GM12878 (cell line): ENCODE data around the gene PSPC1. TPM values are rescaled to one million over a fixed set of nuclear protein-coding genes. Genes with fewer than 3 reads are reported as not detected.

Experiments used
- ATAC-seq: fragments of 200-7000 bp; cut with Tn5 transposase; 3 replicates; pipeline ENCODE4 v1.9.1; 2020; ENCODE audit warnings: mild to moderate bottlenecking, moderate library complexity
- BruUV-seq: library from RNA; stranded (reverse); fragments of 400-500 nt; replicated peaks from 2 replicates; lab custom pipeline; 2021; lab: Mats Ljungman, UMichigan
- CTCF ChIA-PET: fragments of 300-600 bp; sonication (Branson Sonifier 250); formaldehyde crosslinking; extraction: SDS; loops from one replicate; lab custom pipeline; 2021; ENCODE audit warnings: inconsistent platforms; lab: Yijun Ruan, JAX
- POLR2A ChIA-PET: fragments of 350-600 bp; formaldehyde crosslinking; extraction: SDS; loops from one replicate; lab custom pipeline; 2021; ENCODE audit warnings: inconsistent platforms; lab: Charles Lee
- RAD21 ChIA-PET: fragments of 300-600 bp; sonication (Branson Sonifier 250); formaldehyde crosslinking; loops from one replicate; lab custom pipeline; 2023; ENCODE audit warnings: antibody characterized with exemption; ENCODE audit not compliant: unreplicated experiment; lab: Charles Lee
- SMC1A ChIA-PET: fragments of 300-600 bp; sonication (Branson Sonifier 250); formaldehyde crosslinking; loops from one replicate; lab custom pipeline; 2023; ENCODE audit not compliant: unreplicated experiment, uncharacterized antibody; lab: Charles Lee
- DNase-seq: peaks from one replicate; pipeline ENCODE4 v3.0.0-alpha.2; 2011; ENCODE audit warnings: low read depth, low spot score
- FAIRE-seq: peaks from 3 replicates; lab custom pipeline; 2011; peaks lifted over from hg19 to GRCh38; lab: Jason Lieb, UNC
- H2AFZ ChIP-seq: 2 replicates; pipeline ENCODE4 v1.6.0; 2011; ENCODE audit warnings: low read depth, low read length, control low read depth; ENCODE audit not compliant: control insufficient read depth
- H3K27ac ChIP-seq: 2 replicates; pipeline ENCODE4 v1.5.1; 2011; ENCODE audit warnings: control low read depth; ENCODE audit not compliant: control insufficient read depth, insufficient read depth
- H3K27me3 ChIP-seq, 2 experiments: replicated peaks in 1 of 2; 2 replicates each; pipeline versions ENCODE4 v1.6.0 to v1.6.1; 2011; ENCODE audit warnings: low read length in 1 of 2; ENCODE audit not compliant: control insufficient read depth in 2 of 2, insufficient read depth in 2 of 2
- H3K36me3 ChIP-seq, 2 experiments: 2 replicates each; pipeline ENCODE4 v1.5.1; 2011; ENCODE audit warnings: low read length in 1 of 2; ENCODE audit not compliant: control insufficient read depth in 2 of 2, insufficient read depth in 2 of 2
- H3K4me1 ChIP-seq: 2 replicates; pipeline ENCODE4 v1.6.1; 2011; ENCODE audit warnings: mild to moderate bottlenecking, low read length, moderate library complexity, mixed read lengths; ENCODE audit not compliant: control insufficient read depth, insufficient read depth
- H3K4me2 ChIP-seq: 2 replicates; pipeline ENCODE4 v1.6.0; 2011; ENCODE audit warnings: control low read depth; ENCODE audit not compliant: control insufficient read depth, insufficient read depth
- H3K4me3 ChIP-seq: fragments of 200-600 bp; sonication (generic); 2 replicates; pipeline ENCODE4 v1.5.1; 2016
- H3K79me2 ChIP-seq: 2 replicates; pipeline ENCODE4 v1.6.0; 2011; ENCODE audit warnings: low read length; ENCODE audit not compliant: control insufficient read depth, insufficient read depth
- H3K9ac ChIP-seq: 2 replicates; pipeline ENCODE4 v1.8.0; 2011; ENCODE audit warnings: low read length, control low read depth, mixed read lengths; ENCODE audit not compliant: control insufficient read depth, insufficient read depth
- H3K9me3 ChIP-seq: replicated peaks from 3 replicates; pipeline ENCODE4 v1.5.1; 2011; ENCODE audit warnings: mild to moderate bottlenecking, low read length; ENCODE audit not compliant: control insufficient read depth, insufficient read depth
- H4K20me1 ChIP-seq: 2 replicates; pipeline ENCODE4 v1.6.0; 2011; ENCODE audit not compliant: control insufficient read depth, insufficient read depth
- BACH1 ChIP-seq: fragments of 450-650 bp; IDR thresholded peaks from 2 replicates; pipeline ENCODE4 v1.6.1; 2017; ENCODE audit warnings: mild to moderate bottlenecking, borderline replicate concordance
- BCL11A ChIP-seq: IDR thresholded peaks from 2 replicates; pipeline ENCODE4 v1.6.1; 2011; ENCODE audit warnings: low read depth, low read length
- EGR1 ChIP-seq, 2 experiments: IDR thresholded peaks; 1 replicate in 1 of 2; 2 replicates in 1 of 2; pipeline ENCODE4 v1.6.1; 2011 to 2012; ENCODE audit warnings: low read depth in 2 of 2, low read length in 2 of 2, borderline replicate concordance in 1 of 2, mild to moderate bottlenecking in 1 of 2, moderate library complexity in 1 of 2
- FOXK2 ChIP-seq: fragments of 450-650 bp; IDR thresholded peaks from 2 replicates; pipeline ENCODE4 v1.6.1; 2017; ENCODE audit warnings: mild to moderate bottlenecking, moderate library complexity
- IKZF1 ChIP-seq: fragments of 450-650 bp; conservative IDR thresholded peaks from 2 replicates; pipeline ENCODE4 v1.6.1; 2017; ENCODE audit warnings: antibody characterized with exemption, mild to moderate bottlenecking
- IRF4 ChIP-seq: IDR thresholded peaks from 2 replicates; pipeline ENCODE4 v1.6.1; 2011; ENCODE audit warnings: low read depth, low read length
- NFXL1 ChIP-seq: fragments of 450-650 bp; IDR thresholded peaks from 2 replicates; pipeline ENCODE4 v1.6.1; 2017; ENCODE audit warnings: antibody characterized with exemption, mild to moderate bottlenecking, borderline replicate concordance
- whole genome bisulfite sequencing: methylation state at CpG from one replicate; pipeline ENCODE4 v1.1.6; 2016; ENCODE audit warnings: low lambda C conversion rate; ENCODE audit not compliant: insufficient replicate concordance, insufficient coverage; ENCODE audit errors: missing lambda C conversion rate; 5-methylcytosine and 5-hydroxymethylcytosine counted together
- in situ Hi-C: fragments of 300-500 bp; cut with MboI; formaldehyde crosslinking; loops from 9 replicates; pipeline ENCODE4 v1.14.3; 2018; ENCODE audit warnings: mixed read lengths
- intact Hi-C: fragments of 100-400 bp; cut with micrococcal nuclease; formaldehyde crosslinking; loops from one replicate; pipeline ENCODE4 v1.14.2; 2022; ENCODE audit not compliant: unreplicated experiment
- polyA plus RNA-seq, 11 experiments: library from polyadenylated mRNA; depleted of rRNA in 4 of 11; unstranded in 6 of 11; stranded (reverse) in 5 of 11; fragments of >200 nt; fragmentation: Nextera tagmentation in 4 of 11; fragmentation: Illumina TruSeq in 1 of 11; extraction: Ambion mirVana in 4 of 11; extraction: Trizol in 1 of 11; gene quantifications; 1 replicate in 1 of 11; 2 replicates in 10 of 11; pipeline versions ENCODE4 v1.2.1 to v1.2.3, GENCODE V29; 2011 to 2016; ENCODE audit warnings: inconsistent platforms in 2 of 11, missing spikeins in 2 of 11, low read depth in 1 of 11
- total RNA-seq, 4 experiments: library from RNA; depleted of rRNA in 3 of 4; stranded (reverse); fragments of >200 nt in 3 of 4; fragmentation: Illumina TruSeq in 1 of 4; extraction: Trizol in 1 of 4; gene quantifications; 2 replicates each; pipeline versions ENCODE4 v1.2.1 to v1.2.3, GENCODE V29; 2013 to 2021
- TF ChIP-seq, protein P1 (sequence below): IDR thresholded peaks from 2 replicates; pipeline ENCODE4 v1.6.1; 2011; ENCODE audit warnings: borderline replicate concordance, low read depth, mild to moderate bottlenecking, moderate library complexity, low read length; ENCODE audit not compliant: insufficient read depth, poor library complexity, severe bottlenecking
- TF ChIP-seq, protein P2 (sequence below): fragments of 450-650 bp; formaldehyde crosslinking; IDR thresholded peaks from 2 replicates; pipeline ENCODE4 v1.5.0; 2022; ENCODE audit warnings: mild to moderate bottlenecking, missing genetic modification characterization
- TF ChIP-seq, protein P3 (sequence below): IDR thresholded peaks from 2 replicates; pipeline ENCODE4 v1.6.1; 2012; ENCODE audit warnings: improper control_type of control experiment, low read depth, low read length; ENCODE audit not compliant: insufficient replicate concordance
- TF ChIP-seq, protein P4 (sequence below): IDR thresholded peaks from 2 replicates; pipeline ENCODE4 v1.6.1; 2012; ENCODE audit warnings: mild to moderate bottlenecking, low read depth, low read length

Gene PSPC1
- total and polyA plus RNA-seq, 10 of the 15 experiments (the other 5 are each of a cell fraction or from before 2014, with no cell fraction given), result 17.7 to 76.3 (median 66.8) TPM

GRCh38 chr13:19795956-19796355, 13.2 kb upstream of the PSPC1 start:
- no peak overlapping the region for H3K27ac ChIP-seq
- no peaks in the 10 kb centered on the region for H3K79me2 ChIP-seq
- BruUV-seq, result no TSS peak
- H3K9me3 ChIP-seq, result no peaks in the 10 kb centered on the region
- ChIA-PET POLR2A (no interaction called here), RAD21 (no interaction called here), SMC1A (no interaction called here), CTCF (no interaction called here)
- ATAC-seq, result no peak
- H2AFZ ChIP-seq, result no peak overlapping the region
- no peak overlapping the region for H3K4me3 ChIP-seq
- in situ Hi-C loops, result no loop called here
- FAIRE-seq, result no peak
- WGBS, result 94% methylated on average over 7 of the region's 7 CpGs
- H3K27me3 ChIP-seq, result no peaks in the 10 kb centered on the region
- no peaks in the 10 kb centered on the region for H3K4me1 ChIP-seq
- H3K36me3 ChIP-seq, result no peaks in the 10 kb centered on the region
- intact Hi-C loops, result no loop called here
- no peaks in the 10 kb centered on the region for H4K20me1 ChIP-seq
- no peak overlapping the region for H3K4me2 ChIP-seq
- DNase-seq, result no peak
- no peak overlapping the region for H3K9ac ChIP-seq
- TF ChIP-seq BCL11A (no peak), NFXL1 (no peak), IRF4 (no peak), EGR1 (IDR thresholded peaks at IDR 0.05; ENCODE audit: borderline replicate concordance in 1 of 2, low read depth in 2 of 2, low read length in 2 of 2) (no peak), FOXK2 (no peak), BACH1 (no peak), IKZF1 (no peak)
- TF ChIP-seq, protein P1, sequence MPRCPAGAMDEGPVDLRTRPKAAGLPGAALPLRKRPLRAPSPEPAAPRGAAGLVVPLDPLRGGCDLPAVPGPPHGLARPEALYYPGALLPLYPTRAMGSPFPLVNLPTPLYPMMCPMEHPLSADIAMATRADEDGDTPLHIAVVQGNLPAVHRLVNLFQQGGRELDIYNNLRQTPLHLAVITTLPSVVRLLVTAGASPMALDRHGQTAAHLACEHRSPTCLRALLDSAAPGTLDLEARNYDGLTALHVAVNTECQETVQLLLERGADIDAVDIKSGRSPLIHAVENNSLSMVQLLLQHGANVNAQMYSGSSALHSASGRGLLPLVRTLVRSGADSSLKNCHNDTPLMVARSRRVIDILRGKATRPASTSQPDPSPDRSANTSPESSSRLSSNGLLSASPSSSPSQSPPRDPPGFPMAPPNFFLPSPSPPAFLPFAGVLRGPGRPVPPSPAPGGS, result no peak
- TF ChIP-seq, protein P2, sequence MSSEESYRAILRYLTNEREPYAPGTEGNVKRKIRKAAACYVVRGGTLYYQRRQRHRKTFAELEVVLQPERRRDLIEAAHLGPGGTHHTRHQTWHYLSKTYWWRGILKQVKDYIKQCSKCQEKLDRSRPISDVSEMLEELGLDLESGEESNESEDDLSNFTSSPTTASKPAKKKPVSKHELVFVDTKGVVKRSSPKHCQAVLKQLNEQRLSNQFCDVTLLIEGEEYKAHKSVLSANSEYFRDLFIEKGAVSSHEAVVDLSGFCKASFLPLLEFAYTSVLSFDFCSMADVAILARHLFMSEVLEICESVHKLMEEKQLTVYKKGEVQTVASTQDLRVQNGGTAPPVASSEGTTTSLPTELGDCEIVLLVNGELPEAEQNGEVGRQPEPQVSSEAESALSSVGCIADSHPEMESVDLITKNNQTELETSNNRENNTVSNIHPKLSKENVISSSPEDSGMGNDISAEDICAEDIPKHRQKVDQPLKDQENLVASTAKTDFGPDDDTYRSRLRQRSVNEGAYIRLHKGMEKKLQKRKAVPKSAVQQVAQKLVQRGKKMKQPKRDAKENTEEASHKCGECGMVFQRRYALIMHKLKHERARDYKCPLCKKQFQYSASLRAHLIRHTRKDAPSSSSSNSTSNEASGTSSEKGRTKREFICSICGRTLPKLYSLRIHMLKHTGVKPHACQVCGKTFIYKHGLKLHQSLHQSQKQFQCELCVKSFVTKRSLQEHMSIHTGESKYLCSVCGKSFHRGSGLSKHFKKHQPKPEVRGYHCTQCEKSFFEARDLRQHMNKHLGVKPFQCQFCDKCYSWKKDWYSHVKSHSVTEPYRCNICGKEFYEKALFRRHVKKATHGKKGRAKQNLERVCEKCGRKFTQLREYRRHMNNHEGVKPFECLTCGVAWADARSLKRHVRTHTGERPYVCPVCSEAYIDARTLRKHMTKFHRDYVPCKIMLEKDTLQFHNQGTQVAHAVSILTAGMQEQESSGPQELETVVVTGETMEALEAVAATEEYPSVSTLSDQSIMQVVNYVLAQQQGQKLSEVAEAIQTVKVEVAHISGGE (CRISPR knock-in tag), result no peak
- TF ChIP-seq, protein P3, sequence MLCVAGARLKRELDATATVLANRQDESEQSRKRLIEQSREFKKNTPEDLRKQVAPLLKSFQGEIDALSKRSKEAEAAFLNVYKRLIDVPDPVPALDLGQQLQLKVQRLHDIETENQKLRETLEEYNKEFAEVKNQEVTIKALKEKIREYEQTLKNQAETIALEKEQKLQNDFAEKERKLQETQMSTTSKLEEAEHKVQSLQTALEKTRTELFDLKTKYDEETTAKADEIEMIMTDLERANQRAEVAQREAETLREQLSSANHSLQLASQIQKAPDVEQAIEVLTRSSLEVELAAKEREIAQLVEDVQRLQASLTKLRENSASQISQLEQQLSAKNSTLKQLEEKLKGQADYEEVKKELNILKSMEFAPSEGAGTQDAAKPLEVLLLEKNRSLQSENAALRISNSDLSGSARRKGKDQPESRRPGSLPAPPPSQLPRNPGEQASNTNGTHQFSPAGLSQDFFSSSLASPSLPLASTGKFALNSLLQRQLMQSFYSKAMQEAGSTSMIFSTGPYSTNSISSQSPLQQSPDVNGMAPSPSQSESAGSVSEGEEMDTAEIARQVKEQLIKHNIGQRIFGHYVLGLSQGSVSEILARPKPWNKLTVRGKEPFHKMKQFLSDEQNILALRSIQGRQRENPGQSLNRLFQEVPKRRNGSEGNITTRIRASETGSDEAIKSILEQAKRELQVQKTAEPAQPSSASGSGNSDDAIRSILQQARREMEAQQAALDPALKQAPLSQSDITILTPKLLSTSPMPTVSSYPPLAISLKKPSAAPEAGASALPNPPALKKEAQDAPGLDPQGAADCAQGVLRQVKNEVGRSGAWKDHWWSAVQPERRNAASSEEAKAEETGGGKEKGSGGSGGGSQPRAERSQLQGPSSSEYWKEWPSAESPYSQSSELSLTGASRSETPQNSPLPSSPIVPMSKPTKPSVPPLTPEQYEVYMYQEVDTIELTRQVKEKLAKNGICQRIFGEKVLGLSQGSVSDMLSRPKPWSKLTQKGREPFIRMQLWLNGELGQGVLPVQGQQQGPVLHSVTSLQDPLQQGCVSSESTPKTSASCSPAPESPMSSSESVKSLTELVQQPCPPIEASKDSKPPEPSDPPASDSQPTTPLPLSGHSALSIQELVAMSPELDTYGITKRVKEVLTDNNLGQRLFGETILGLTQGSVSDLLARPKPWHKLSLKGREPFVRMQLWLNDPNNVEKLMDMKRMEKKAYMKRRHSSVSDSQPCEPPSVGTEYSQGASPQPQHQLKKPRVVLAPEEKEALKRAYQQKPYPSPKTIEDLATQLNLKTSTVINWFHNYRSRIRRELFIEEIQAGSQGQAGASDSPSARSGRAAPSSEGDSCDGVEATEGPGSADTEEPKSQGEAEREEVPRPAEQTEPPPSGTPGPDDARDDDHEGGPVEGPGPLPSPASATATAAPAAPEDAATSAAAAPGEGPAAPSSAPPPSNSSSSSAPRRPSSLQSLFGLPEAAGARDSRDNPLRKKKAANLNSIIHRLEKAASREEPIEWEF, result no peak
- TF ChIP-seq, protein P4, sequence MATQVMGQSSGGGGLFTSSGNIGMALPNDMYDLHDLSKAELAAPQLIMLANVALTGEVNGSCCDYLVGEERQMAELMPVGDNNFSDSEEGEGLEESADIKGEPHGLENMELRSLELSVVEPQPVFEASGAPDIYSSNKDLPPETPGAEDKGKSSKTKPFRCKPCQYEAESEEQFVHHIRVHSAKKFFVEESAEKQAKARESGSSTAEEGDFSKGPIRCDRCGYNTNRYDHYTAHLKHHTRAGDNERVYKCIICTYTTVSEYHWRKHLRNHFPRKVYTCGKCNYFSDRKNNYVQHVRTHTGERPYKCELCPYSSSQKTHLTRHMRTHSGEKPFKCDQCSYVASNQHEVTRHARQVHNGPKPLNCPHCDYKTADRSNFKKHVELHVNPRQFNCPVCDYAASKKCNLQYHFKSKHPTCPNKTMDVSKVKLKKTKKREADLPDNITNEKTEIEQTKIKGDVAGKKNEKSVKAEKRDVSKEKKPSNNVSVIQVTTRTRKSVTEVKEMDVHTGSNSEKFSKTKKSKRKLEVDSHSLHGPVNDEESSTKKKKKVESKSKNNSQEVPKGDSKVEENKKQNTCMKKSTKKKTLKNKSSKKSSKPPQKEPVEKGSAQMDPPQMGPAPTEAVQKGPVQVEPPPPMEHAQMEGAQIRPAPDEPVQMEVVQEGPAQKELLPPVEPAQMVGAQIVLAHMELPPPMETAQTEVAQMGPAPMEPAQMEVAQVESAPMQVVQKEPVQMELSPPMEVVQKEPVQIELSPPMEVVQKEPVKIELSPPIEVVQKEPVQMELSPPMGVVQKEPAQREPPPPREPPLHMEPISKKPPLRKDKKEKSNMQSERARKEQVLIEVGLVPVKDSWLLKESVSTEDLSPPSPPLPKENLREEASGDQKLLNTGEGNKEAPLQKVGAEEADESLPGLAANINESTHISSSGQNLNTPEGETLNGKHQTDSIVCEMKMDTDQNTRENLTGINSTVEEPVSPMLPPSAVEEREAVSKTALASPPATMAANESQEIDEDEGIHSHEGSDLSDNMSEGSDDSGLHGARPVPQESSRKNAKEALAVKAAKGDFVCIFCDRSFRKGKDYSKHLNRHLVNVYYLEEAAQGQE, result no peak
